Measurements from ENCODE around the gene ERCC6L2. TPM values are rescaled to one million over a fixed set of nuclear protein-coding genes. Genes with fewer than 3 reads are reported as not detected.

Gene ERCC6L2
- polyA plus RNA-seq, 1 of the 3 experiments (the other 2 are of a cell fraction), result 10.0 TPM

GRCh38 chr9:96014078-96014477 is 138.6 kb downstream of the ERCC6L2 start (continued):
- TF ChIP-seq, protein P1, sequence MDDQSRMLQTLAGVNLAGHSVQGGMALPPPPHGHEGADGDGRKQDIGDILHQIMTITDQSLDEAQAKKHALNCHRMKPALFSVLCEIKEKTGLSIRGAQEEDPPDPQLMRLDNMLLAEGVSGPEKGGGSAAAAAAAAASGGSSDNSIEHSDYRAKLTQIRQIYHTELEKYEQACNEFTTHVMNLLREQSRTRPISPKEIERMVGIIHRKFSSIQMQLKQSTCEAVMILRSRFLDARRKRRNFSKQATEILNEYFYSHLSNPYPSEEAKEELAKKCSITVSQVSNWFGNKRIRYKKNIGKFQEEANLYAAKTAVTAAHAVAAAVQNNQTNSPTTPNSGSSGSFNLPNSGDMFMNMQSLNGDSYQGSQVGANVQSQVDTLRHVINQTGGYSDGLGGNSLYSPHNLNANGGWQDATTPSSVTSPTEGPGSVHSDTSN (IDR thresholded peaks at IDR 0.05), result no peak
- TF ChIP-seq MEF2A (IDR thresholded peaks at IDR 0.05; ENCODE audit: borderline replicate concordance, low read depth) (no peak), RFX5 (IDR thresholded peaks at IDR 0.05; ENCODE audit: low read length) (no peak), POLR2AphosphoS5 (IDR thresholded peaks at IDR 0.05; ENCODE audit: low read depth, low read length) (no peak)

GRCh38 chr9:96015876-96016686 is 140.6 kb downstream of the ERCC6L2 start:
- Histone ChIP-seq H3K9me2 (no peaks in the 10 kb centered on the region), H3K4me3 (ENCODE audit: low read depth in 2 of 2, low read length in 1 of 2) (no peak overlapping the region), H3K4me2 (no peak overlapping the region), H4K20me1 (ENCODE audit: insufficient read depth) (no peaks in the 10 kb centered on the region), H3K4me1 (ENCODE audit: control insufficient read depth in 1 of 2, insufficient read depth in 2 of 2, low read depth in 1 of 2, low read length in 1 of 2) (no peaks in the 10 kb centered on the region; a peak in 1 of 4 replicates), H3K27ac (ENCODE audit: low read depth in 2 of 2, low read length in 1 of 2) (no peak overlapping the region), H3K9me3 (no peaks in the 10 kb centered on the region), H3K36me3 (replicated peaks in 1 of 2; ENCODE audit: control insufficient read depth in 1 of 2, insufficient read depth in 2 of 2, low read length in 1 of 2) (peaks cover 26 to 30% of the 10 kb centered on the region in 2 experiments), H3F3A (replicated peaks; ENCODE audit: insufficient read depth) (peaks cover 6% of the 10 kb centered on the region), H3K27me3 (ENCODE audit: insufficient read depth) (no peaks in the 10 kb centered on the region), H3K9ac (no peak overlapping the region), H3K79me2 (ENCODE audit: insufficient read depth) (no peaks in the 10 kb centered on the region), H2AFZ (ENCODE audit: low read depth) (no peak overlapping the region)
- TF ChIP-seq RCOR1 (IDR thresholded peaks at IDR 0.05; ENCODE audit: low read length), result no peak
- no peak for TF ChIP-seq FOXJ3 (CRISPR knock-in tag; IDR thresholded peaks at IDR 0.05)
- TF ChIP-seq YY1 (IDR thresholded peaks at IDR 0.05; ENCODE audit: low read depth), result no peak
- no peak for TF ChIP-seq GABPA (IDR thresholded peaks at IDR 0.05; ENCODE audit: low read depth)
- no peak for TF ChIP-seq NRF1 (IDR thresholded peaks at IDR 0.05; ENCODE audit: low read depth, low read length)
- no peak for TF ChIP-seq CHD2 (IDR thresholded peaks at IDR 0.05; ENCODE audit: low read length, partially characterized antibody)
- TF ChIP-seq RXRA (IDR thresholded peaks at IDR 0.05; ENCODE audit: borderline replicate concordance, low read depth), result no peak
- no peak for TF ChIP-seq MAX (IDR thresholded peaks at IDR 0.05; ENCODE audit: low read depth)
- no peak for TF ChIP-seq NFIC (IDR thresholded peaks at IDR 0.05; ENCODE audit: borderline replicate concordance)
- no peak for TF ChIP-seq EZH2phosphoT487 (IDR thresholded peaks at IDR 0.05; ENCODE audit: borderline replicate concordance, low read depth)
- TF ChIP-seq, protein P2, sequence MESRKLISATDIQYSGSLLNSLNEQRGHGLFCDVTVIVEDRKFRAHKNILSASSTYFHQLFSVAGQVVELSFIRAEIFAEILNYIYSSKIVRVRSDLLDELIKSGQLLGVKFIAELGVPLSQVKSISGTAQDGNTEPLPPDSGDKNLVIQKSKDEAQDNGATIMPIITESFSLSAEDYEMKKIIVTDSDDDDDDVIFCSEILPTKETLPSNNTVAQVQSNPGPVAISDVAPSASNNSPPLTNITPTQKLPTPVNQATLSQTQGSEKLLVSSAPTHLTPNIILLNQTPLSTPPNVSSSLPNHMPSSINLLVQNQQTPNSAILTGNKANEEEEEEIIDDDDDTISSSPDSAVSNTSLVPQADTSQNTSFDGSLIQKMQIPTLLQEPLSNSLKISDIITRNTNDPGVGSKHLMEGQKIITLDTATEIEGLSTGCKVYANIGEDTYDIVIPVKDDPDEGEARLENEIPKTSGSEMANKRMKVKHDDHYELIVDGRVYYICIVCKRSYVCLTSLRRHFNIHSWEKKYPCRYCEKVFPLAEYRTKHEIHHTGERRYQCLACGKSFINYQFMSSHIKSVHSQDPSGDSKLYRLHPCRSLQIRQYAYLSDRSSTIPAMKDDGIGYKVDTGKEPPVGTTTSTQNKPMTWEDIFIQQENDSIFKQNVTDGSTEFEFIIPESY (IDR thresholded peaks at IDR 0.05; ENCODE audit: borderline replicate concordance, low read depth), result no peak
- no peak for TF ChIP-seq TEAD4 (IDR thresholded peaks at IDR 0.05; ENCODE audit: borderline replicate concordance, insufficient read depth)
- TF ChIP-seq MEF2A (IDR thresholded peaks at IDR 0.05; ENCODE audit: borderline replicate concordance, low read depth), result no peak
- TF ChIP-seq, protein P3, sequence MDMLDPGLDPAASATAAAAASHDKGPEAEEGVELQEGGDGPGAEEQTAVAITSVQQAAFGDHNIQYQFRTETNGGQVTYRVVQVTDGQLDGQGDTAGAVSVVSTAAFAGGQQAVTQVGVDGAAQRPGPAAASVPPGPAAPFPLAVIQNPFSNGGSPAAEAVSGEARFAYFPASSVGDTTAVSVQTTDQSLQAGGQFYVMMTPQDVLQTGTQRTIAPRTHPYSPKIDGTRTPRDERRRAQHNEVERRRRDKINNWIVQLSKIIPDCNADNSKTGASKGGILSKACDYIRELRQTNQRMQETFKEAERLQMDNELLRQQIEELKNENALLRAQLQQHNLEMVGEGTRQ (IDR thresholded peaks at IDR 0.05; ENCODE audit: borderline replicate concordance, low read depth, low read length), result no peak
- TF ChIP-seq, protein P1 (IDR thresholded peaks at IDR 0.05), result no peak
- TF ChIP-seq GATA2 (CRISPR knock-in tag; IDR thresholded peaks at IDR 0.05), result no peak
- TF ChIP-seq RFX5 (IDR thresholded peaks at IDR 0.05; ENCODE audit: low read length), result no peak
- DNase-seq, result no peak
- CTCF ChIA-PET, result no interaction called here
- WGBS (ENCODE audit: low lambda C conversion rate), result 96% methylated on average over 3 of the region's 3 CpGs
- POLR2A ChIA-PET, result no interaction called here

Measured in SK-N-SH (cell line).